AML-193 (cell line): ENCODE results near the gene FRMD8.
"Not testable (repeated sequence)": the region's sequence is repeated elsewhere in the genome, so short reads cannot be mapped to it uniquely, and the experiment has no call there.

Experiments
- DNase-seq, 2 experiments: peaks; one replicate each; lab custom pipeline; 2025; lab: John Stamatoyannopoulos, UW

The FRMD8 gene

DNA sequence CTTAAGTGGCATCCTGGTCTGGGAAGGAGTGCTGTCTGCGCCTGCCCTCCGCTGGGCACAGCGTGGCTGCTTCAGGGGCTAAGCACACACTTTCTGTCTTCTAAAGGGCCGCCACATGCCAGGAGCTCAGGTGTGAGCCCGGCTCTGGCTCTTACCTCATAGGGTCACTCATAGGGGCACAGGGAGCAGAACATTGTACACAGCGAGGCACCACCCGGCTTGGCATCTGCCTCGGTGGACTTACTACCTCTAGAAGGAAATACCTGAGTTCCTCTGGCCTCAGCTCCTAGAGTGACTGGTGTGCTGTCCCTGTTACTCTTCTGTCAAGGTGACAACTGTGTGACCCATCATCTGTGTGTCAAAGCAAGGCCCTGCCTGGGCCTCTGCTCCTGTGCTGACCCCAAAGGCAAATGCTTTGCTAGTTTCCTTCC lies 49.6 kb downstream of the FRMD8 start:
- no peak for DNase-seq

DNA sequence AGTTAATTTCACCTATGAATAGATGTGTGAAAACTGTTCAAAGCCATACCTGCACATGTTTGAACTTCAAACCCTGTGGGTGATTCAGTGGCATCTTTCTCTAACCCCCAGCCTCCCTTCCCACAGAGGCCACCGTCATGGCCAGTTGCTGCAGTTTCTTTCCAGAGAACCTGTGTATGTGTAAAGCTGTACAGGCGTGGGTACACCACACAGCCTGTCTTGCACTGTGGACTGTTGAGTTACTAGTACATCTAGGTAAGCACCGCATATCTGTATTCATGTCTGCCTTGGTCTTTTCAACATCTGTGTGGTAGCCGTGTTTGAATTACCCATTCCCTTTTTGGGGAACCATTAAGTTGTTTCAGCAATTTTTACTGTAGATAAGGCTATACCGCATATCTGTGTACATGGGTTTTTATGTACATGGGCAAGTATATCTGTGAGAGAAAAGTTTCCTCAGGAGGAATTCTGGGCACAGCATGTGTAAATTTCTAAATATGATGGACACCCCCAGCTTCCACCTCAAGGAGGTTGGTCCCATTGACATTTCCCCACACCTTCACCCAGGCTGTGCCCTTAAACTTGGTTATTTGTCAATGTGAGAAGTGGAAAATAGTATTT lies 50.1 kb downstream of the FRMD8 start:
- DNase-seq: no peak

DNA sequence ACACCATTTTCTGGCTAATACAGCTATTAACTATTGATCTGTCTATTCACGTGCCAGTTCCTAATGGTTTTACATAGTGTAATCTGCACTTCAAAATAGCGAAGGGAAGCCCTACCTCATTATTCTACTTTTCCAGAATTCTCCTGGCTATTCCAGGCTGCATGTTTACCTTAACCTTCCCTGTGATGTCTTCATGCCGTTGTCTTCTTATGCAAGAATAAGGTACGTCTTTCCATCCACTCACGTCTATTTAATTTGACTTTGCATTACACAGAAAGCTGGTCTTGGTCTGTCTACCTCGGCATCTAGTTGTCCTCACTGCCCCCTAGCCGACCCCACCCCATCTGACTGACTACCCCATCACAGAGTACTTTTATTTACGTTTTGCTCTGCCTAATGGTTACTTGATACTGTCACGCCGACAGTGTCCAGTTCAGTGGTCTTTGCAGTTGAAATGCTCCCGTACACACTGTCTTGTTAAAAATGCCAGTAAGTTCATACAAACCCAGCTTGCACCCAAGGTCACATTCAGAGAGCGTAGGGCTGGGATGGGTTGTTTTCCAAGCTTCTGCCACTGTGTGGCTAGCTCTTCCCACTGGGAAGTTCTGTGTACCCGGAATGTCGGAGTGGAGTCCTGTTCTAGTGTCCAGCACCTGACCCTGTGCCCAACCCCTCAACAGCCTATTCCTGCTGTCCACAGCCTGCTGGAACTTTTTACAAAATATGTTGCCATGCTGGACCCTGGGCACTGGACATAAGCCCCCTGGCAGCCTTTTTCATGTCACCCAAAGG lies 51.2 kb downstream of the FRMD8 start:
- DNase-seq: no peak

DNA sequence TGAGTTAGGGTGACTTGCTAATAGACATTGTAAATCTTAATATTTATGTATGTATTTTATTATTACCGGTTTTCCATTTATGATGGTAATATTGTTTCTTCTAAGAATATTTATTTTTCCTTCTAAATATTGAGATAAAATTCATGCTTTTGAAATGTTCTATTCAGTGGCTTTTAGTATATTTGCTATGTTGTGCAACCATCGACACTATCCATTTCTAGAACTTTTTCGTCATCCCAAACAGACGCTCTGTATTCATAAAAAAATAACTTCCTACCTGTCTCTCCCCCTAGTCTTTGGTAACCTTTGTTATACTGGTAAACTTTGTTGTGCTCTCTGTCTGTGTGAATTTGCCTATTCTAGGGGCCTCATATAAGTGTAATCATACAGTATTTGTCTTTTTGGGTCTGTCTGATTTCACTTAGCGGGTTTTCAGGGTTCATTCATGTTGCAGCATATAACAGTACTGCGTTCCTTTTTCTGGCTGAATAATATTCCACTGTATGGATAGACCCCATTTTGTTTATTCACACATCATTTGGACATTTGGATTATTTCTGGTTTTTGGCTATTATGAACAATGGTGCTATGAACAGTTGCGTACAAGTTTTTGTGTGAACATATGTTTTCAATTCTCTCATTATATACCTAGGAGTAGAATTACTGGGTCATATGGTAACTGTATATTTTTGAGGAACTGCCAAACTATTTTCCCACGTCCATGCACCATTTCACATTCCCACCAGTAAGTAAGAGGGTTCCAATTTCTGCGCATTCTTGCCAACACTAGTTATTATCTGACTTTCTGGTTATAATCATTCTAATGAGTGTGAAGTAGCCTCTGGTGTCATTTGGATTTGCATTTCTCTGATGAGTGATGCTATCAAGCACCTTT lies 52.1 kb downstream of the FRMD8 start:
- no peak for DNase-seq

DNA sequence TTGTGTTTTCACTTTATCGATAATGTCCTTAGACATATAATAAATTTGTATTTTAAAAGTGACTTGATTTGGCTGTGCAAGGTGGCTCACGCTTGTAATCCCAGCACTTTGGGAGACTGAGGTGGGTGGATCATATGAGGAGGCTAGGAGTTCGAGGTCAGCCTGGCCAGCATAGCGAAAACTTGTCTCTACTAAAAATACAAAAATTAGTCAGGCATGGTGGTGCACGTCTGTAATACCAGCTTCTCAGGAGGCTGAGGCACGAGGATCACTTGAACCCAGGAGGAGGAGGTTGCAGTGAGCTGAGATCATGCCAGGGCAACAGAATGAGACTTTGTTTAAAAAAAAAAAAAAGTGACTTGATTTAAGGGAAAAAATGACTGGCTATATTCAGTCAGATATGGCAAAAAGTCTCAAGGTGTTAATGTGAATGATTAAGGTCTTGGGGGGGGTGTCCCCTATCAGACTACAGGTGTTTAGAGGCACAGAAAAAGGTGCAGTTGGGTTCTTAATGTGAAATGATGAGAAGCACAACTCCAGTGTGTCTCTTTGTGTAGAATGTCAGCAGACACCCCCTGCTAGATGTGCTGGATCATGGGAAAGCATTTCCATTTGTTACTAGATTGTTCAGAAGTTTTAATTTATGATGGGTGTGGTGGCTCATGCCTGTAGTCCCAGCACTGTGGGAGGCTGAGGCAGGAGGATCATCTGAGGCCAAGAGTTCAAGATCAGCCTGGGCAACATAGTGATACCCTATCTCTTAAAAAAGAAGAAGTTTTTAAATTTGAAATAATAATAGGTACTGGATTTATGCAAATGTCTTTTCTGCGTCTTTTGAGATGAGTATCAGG lies 53.1 kb downstream of the FRMD8 start:
- DNase-seq: no peak

DNA sequence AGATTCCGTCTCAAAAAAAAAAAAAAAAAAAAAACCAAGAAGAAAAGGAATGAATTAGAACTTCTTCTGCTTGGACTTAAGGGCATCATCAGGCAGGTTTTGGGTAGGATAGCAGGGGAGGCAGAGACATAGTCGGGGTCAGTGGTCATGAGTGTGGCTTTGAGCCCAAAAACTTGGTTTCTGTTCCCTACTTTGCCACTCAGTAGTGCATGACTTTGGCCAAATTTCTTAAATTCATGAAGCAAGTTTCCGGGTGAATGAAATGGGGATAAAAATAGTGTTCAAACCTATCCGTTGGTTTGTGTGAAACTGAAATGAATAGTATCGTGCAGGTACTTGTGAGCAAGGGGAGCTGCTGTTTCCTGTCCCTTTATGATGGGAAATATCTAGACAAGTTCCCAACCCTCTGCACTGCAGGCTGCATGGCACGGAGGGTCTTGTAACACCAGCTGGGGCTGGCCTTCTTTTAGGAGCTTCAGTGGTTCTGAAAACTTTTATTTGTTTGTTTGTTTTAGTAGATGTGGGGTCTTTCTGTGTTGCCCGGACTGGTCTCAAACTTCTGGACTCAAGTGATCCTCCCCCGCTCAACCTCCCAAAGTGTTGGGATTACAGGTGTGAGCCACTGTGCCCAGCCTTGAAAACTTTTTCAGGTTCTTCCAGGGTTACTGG lies 54.5 kb downstream of the FRMD8 start:
- no peak for DNase-seq

DNA sequence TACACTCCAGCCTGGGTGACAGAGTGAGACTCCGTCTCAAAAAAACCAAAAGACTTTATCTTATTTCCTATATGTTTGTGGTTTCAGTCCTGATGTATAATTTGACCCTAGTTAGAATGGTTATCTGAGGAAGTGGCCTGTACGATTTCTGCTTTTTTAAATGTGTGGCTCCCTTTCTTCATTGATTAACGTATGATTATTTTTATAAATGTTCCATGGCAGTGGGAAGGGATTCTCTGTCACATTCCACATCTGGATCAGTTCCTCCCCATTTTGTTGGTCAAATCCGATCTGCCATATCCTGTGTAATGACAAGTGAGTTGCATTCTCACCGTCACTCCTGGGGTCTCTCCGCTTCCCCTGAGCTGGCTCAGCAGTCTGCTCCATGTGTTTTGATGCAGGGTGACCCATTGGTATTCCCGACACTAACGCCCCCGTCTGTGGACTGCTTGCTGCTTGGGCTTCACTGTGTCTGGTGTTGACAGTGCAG lies 56.5 kb downstream of the FRMD8 start:
- DNase-seq: no peak

DNA sequence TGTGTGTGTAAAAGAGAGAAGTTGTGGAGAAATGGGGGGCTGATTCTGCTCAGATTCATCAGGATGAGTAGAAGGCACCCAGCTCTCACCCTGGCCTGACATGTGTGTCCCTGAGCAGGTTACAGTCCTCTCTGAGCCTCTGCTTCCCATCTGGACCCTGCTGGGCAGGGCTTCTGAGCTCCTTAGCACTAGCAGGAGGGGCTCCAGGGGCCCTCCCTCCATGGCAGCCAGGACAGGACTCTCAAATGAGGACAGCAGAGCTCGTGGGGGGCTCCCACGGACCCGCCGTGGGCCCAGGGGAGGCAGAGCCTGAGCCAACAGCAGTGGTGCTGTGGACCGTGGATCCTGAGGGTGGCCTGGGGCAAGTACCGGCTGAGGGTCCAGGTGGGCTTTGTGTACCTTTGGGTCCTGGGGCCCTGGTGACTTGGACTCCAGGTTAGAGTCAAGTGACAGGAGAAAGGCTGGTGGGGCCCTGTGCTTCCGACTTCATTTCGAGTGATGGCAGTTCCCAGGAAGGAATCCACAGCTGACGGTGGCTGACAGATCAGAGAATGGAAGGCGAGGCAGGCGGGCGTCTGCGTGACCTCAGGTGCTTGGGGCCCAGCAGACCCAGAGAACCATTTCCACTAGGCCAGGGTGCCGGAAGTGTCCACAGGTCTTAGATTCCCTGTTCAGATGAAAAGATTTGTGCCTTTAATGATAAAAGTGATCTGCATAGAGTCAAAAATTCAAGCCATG lies 58.0 kb downstream of the FRMD8 start:
- no peak for DNase-seq

DNA sequence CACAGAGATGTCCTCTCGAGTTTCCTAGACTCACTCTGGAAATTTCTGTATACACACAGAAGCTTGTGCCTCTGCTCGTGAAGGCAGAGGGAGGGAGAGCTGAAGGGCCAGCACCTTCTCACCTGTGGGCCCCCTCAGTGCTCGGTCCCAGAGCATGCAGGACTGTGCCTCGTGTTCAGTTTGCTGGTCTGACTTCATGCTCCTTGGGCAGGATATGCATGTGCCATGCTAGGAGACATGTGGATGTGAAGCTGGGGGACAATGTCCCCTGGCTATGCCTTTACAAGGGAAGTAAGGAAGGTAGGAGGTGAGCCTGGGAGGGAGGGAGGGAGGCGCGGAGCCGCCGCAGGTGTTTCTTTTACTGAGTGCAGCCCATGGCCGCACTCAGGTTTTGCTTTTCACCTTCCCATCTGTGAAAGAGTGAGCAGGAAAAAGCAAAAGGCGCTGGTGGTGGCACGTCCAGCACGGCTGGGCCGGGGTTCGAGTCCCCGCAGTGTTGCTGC lies 58.7 kb downstream of the FRMD8 start:
- DNase-seq: no peak

DNA sequence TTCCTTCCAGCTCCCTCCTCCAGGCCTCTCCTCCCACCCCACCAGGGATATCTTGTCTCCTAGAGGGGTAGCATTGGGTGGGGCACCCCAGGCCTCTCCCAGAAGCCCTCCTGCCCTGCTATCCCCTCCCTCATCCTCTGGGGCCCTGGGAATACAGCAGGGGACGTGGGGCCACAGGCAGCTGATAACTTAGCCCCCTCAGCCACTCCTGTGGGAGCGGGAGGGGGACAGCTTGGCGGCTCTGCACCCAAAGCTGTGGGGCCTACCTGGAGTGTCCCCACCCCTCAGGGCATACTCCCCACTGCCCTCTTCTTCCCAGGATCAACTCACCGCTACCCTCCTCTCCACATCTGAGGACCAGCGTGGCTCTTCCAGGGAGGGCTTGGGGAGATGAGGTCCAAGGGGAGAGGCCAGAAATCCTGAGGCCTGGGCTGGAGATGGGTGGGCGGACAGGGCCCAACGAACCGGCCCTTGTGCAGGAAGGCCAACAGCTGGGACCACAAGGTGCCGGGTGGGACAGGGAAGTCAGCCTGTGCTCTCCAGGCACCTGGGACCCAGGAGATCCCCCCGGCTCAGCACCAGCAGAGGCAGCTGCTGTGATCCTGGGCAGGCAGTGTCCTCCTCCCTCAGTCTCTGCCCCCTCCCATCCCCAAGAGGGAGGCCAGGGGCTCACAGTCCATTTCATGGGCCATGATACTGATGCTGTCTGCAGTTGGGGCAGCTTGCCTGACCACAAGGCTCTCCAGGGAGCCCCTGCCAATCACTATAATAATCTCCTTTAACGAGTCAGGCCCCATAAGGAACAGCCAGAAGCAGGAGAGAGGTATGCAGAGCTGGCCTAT lies 59.4 kb downstream of the FRMD8 start:
- DNase-seq: no peak

DNA sequence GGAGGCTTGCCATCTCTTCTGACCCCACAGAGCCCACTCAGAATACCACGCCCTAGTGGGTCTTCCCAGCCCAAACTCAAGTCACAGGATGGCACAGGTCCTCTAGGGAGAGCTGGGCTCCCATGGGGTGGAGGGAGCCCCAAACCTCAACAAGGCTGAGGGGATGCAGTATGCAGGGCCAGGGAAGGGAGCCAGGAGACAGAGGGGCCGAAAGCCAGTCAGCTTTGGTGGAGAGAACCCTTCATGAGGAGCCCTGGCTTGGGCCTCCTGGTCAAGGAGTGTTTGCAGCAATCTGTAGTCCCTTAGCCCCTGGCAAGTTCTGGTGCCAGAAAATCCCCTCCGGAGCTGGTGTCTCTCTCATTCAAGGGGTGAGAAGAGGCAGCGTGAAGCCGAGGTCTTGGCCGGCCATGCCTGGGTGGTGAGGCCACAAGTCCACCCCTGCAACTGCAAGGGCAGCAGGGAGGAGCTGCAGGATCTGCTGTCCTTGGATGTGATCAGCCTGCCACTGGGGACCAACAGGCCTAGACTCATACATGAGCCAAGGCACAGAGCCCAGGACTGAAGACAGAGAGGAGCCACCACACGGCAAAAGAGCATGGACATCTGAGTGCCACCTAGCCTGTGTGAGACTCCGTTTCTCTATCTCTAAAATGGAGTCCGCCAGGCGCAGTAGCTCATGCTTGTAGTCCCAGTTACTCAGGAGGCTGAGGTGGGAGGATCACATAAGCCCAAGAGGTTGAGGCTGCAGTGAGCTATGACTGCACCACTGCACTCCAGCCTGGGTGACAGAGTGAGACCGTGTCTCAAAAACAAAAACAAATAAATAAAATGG lies 60.2 kb downstream of the FRMD8 start:
- DNase-seq: no peak

DNA sequence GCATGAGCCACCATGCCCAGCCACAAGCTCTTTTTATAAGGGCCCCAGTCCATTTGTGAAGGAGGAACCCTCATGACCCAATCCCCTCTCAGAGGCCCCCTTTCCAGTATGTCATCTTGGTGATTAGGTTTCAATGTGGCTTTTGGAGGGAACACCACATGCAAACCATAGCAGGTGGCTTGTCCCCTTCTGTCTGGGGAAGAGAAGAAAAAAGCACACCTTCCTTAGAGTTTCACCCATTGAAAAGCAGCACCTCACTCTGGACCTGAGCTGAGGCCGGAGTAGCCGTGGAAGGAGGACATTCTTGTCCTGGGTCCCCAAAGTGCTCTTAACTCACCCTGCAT lies 61.6 kb downstream of the FRMD8 start:
- no peak for DNase-seq

DNA sequence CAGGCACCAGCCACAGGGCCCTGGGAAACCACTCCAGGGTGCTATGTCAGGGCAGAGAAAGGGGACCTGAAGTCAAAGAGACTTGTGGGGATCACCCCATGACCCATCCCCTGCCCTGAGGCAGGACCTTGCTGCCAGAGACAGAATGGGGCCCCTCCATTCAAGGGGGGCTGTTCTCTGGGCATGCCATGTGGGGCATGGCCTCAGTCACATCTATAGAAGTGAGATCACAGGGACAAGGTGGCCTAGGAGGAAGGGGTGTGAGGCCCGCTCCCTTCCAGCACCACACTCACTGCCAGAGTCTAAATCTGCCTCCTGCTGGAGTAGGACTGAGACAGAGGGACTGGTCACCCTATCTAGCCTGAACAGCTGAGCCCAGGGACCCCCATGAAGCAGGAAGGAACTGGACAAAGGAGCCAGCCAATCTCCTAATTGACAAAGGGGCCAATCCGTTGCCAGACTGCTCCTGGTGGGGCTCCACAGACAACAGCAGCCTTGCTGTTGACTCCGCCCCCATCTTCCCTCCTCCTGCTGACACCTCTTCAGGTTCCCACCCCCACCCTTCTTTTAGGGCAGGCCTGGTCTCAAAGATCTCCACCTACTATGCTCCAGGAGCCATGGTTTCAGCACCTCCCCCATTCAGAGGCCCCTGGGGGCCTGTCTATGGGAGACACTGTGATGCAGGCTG lies 62.1 kb downstream of the FRMD8 start:
- DNase-seq: no peak

DNA sequence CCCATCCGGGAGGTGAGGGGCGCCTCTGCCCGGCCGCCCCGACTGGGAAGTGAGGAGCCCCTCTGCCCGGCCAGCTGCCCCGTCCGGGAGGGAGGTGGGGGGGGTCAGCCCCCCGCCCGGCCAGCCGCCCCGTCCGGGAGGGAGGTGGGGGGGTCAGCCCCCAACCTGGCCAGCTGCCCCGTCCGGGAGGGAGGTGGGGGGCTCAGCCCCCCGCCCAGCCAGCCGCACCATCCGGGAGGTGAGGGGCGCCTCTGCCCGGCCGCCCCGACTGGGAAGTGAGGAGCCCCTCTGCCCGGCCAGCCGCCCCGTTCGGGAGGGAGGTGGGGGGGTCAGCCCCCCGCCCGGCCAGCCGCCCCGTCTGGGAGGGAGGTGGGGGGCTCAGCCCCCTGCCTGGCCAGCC lies 64.9 kb downstream of the FRMD8 start:
- DNase-seq: not testable (repeated sequence)

DNA sequence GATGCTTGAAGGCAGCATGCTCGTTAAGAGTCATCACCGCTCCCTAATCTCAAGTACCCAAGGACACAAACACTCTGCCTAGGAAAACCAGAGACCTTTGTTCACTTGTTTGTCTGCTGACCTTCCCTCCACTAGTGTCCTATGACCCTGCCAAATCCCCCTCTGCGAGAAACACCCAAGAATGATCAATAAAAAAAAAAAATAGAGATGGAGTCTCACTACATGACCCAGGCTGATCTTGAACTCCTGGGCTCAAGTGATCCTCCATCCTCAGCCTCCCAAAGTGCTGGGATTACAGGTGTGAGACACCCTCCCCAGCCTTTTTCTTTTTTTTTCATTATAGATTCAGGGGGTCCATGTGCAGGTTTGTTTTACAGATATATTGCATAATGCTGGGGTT lies 65.8 kb downstream of the FRMD8 start:
- not testable (repeated sequence) for DNase-seq

DNA sequence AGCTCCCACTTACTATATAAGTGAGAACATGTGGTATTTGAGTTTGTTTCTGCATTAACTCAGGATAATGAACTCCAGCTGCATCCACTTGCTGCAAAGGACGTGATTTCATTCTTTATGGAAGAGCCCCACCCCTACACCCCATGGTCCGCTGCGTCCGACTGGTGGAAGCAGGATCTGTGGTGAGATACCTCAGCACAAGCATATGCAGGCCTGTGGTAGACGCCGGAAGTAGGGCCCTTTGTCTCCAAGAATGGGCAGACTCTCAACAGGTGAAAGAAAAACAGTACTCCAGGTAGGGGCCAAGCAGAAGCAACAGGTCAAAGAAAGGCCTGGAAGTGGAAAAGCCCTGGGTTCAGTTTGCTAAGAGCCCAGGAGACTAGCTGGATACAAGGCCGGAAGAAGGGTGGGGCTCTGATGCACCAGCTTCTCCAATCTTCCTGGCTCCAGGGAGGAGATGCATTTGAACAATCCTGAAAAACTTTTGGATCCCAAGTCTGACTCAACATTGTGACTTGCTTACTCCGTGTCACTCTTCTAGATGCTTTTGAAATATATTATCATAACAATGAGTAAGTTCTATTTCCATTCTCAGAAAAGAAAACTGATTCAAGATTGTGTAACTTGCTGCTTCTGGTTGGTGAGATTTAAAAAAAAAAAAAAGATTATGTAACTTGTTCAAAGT lies 66.5 kb downstream of the FRMD8 start:
- peak; percentile 75 to 76 for DNase-seq

DNA sequence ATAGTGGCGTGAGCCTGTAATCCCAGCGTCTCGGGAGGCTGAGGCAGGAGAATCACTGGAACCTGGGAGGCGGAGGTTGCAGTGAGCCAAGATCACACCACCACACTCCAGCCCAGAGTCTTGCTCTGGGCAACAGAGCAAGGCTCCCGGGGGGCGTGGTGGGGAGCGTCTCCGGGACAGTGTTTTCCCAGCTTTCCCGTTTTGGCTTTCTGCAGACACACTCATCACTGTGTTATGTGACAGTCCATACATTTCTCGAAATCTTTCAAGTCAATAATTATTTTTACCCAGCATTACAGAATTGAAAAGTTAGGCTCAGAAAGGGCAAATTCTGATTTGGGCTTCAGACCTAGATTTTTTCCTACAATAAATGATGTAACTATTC lies 67.9 kb downstream of the FRMD8 start:
- DNase-seq: no peak
